Stimulated activated CD8-positive, alpha-beta memory T cell treated with anti-CD3 and anti-CD28 coated beads, Interleukin-15, amount 100 ng/mL, for 4 hours (primary cell): ENCODE results near the gene HSD17B11.
"Not testable (repeated sequence)": the region's sequence is repeated elsewhere in the genome, so short reads cannot be mapped to it uniquely, and the experiment has no call there.

ENCODE experiments used
- DNase-seq, 2 donors: peaks; one replicate each; pipeline ENCODE4 v3.0.0-alpha.2; 2020; ENCODE audit warnings: low read depth in 2 of 2

Gene HSD17B11

GRCh38 chr4:87390891-87391575, at the start of gene HSD17B11:
Gene HSD17B11 (minus strand): TSS chr4:87391188. CDS start chr4:87391070, 118 bp downstream.
- DNase-seq, result peak; percentile 55 to 58

GRCh38 chr4:87433342-87433741, 42.4 kb upstream of the HSD17B11 start:
- no peak for DNase-seq

GRCh38 chr4:87430038-87430437, 39.0 kb upstream of the HSD17B11 start:
- DNase-seq, result no peak

GRCh38 chr4:87428979-87429378, 38.0 kb upstream of the HSD17B11 start:
- DNase-seq, result no peak

- DNase-seq, result no peak
These were observed 36.5 kb upstream of the HSD17B11 start for GRCh38 chr4:87427518-87427868.

- DNase-seq, result no peak
These were observed 36.0 kb upstream of the HSD17B11 start for GRCh38 chr4:87426865-87427517.

- no peak for DNase-seq
These were observed 34.7 kb upstream of the HSD17B11 start for GRCh38 chr4:87425711-87426110.

GRCh38 chr4:87424099-87424543, 33.1 kb upstream of the HSD17B11 start:
- DNase-seq, result not testable (repeated sequence)

- no peak for DNase-seq
These were observed 32.5 kb upstream of the HSD17B11 start for GRCh38 chr4:87423317-87424098.

GRCh38 chr4:87422104-87423052, 31.4 kb upstream of the HSD17B11 start, which contains the start of gene NUDT9:
Gene NUDT9 (plus strand): TSS chr4:87422573. CDS start chr4:87422906, 333 bp downstream.
- peak; percentile 70 to 76 for DNase-seq

GRCh38 chr4:87420276-87420830, 29.4 kb upstream of the HSD17B11 start:
- DNase-seq, result no peak

GRCh38 chr4:87419578-87420249, 28.7 kb upstream of the HSD17B11 start:
- DNase-seq, result no peak

GRCh38 chr4:87418410-87418809, 27.4 kb upstream of the HSD17B11 start:
- DNase-seq, result not testable (repeated sequence)

- no peak for DNase-seq
These were observed 26.0 kb upstream of the HSD17B11 start for GRCh38 chr4:87416965-87417364.

- DNase-seq, result no peak
These were observed 23.8 kb upstream of the HSD17B11 start for GRCh38 chr4:87414816-87415215.

GRCh38 chr4:87410679-87411078, 19.7 kb upstream of the HSD17B11 start:
- DNase-seq, result no peak

GRCh38 chr4:87410157-87410556, 19.2 kb upstream of the HSD17B11 start:
- no peak for DNase-seq

GRCh38 chr4:87409420-87409939, 18.5 kb upstream of the HSD17B11 start:
- DNase-seq, result no peak

GRCh38 chr4:87406902-87407301, 15.9 kb upstream of the HSD17B11 start:
- DNase-seq, result not testable (repeated sequence)

- no peak for DNase-seq
These were observed 15.5 kb upstream of the HSD17B11 start for GRCh38 chr4:87406462-87406861.
